HG03342 (cell line): ENCODE results near the gene KRT39.
"Not testable (repeated sequence)": the region's sequence is repeated elsewhere in the genome, so short reads cannot be mapped to it uniquely, and the experiment has no call there.

Source experiments
- ATAC-seq: cut with Tn5 transposase; IDR thresholded peaks from one replicate; pipeline ENCODE4 v1.9.1; 2021; ENCODE audit warnings: mild to moderate bottlenecking, moderate library complexity; ENCODE audit not compliant: unreplicated experiment

KRT39 gene

GRCh38 chr17:40966848-40967247 is at the start of gene KRT39:
Gene KRT39 (minus strand): TSS chr17:40966948. CDS start chr17:40966856, 92 bp downstream.
- ATAC-seq = no peak

DNA sequence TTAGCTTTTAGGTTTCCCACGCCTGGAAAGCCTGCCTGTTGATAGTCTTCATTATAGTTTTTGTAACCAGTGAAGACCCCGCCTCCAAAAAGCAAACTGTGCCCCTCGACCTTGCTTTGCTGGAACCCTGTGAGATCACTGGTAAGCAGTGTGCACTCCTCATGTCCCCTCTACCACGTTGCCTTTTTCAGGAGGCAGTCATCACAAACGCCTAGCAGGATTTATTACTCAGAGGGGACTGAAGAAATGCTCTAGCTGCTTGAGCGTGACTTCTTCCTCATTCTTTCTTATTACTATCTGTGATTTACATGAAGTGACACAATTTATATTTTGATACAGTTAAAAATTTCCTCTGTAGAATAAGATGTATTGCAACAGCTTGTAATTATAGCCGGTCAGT is 48.7 kb upstream of the KRT39 start:
- no peak for ATAC-seq

GRCh38 chr17:41013606-41014005 is 46.9 kb upstream of the KRT39 start:
- ATAC-seq = no peak

- ATAC-seq = no peak
These were observed 46.4 kb upstream of the KRT39 start for GRCh38 chr17:41013181-41013580.

DNA sequence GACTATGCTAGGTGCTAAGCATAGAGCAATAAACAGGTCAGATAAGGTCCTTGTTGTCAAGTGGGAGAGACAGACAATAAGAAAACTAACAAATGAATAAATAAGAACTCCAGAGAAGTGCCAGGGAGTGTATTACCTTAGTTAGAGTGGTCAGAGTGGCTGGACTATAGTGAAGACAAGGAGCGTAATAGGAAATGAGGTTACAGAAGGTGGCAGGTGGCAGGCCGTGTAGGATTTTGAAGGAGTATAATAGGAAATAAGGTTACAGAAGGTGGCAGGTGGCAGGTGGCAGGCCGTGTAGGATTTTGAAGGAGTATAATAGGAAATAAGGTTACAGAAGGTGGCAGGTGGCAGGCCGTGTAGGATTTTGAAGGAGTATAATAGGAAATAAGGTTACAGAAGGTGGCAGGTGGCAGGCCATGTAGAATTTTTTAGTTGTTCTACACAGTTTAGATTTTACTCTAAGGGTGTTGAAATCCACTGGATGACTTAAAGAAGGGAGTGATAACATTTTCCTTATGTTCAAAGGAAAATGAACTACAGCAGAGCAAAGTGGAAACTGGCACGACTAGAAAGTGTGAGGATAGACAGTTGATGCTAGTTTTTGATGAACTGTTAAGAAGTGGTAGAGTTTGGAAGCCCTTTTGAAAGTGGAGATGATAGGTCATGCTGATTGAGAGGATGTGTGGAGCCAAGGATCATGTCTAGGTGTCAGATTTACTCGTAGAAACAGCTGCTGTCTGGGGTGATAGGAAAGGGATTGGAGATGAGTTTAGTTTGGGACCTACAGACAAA is 45.8 kb upstream of the KRT39 start:
- no peak for ATAC-seq

GRCh38 chr17:41010441-41010840 is 43.7 kb upstream of the KRT39 start:
- ATAC-seq = no peak

GRCh38 chr17:41009936-41010335 is 43.2 kb upstream of the KRT39 start:
- ATAC-seq = no peak

DNA sequence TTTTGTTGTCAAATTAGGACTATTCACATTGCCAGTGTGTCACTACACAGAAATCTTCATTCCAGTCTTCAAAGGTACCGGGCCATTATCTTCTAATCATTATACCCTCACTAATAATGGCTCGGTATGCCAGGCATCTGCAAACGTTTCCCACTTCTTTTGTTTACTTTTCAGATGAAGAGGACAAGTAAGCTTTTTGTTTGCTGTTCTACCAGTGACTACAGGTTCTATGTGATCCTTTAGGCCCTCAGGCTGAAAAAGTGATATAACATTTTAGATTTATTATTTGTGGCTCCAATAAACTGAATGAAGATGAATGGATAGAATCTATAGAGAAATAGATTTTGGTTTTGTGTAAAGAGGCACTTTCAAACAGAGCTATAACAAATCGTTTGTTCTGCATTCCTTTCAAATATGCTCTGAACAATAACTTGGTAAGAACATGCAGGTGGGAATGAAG is 42.6 kb upstream of the KRT39 start:
- no peak for ATAC-seq

DNA sequence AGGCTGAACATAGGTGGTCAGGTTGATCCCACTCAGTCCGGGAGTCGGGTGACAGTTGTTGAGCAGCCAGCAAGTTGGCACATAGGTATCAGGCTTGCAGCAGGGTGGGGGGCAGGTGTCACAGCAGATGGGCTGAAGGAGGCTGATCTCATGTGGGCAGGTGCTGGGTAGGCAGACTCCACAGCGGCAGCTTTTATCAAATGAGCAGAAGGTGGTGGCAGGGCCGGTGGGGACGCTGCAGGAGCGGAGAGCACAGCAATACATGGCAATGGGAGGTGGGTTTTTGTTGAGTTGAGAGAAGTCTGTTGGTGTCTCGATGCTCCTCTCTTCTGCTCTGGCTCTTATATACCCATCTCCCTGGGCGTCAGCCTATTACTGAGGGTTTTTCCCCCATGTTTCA is 42.1 kb upstream of the KRT39 start, which contains the start of gene KRTAP3-1:
KRTAP3-1 (minus strand) TSS at position 318 of the 400 bp plus-strand sequence; CDS start at position 264, 54 bp downstream.
- no peak for ATAC-seq

- ATAC-seq = no peak
These were observed 37.6 kb upstream of the KRT39 start for GRCh38 chr17:41004397-41004796.

- ATAC-seq = no peak
These were observed 37.2 kb upstream of the KRT39 start for GRCh38 chr17:41003926-41004325.

DNA sequence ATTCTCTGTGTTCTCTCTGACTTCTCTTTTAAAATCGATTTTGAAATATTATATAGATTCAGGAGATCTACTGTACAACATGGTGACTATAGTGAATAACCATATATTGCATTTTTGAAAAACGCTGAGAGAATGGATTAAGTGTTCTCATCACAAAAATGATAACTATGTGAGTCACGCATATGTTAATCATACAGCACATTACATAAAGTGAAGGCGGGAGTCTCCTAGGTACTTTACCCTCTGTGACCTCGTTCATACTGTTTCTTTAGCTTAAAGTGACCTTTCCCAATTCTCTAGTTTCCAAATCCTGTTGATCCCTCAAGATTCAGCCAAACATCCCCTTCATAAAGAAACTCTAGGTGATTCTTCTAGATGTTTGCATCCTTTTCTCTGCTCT is 36.1 kb upstream of the KRT39 start:
- no peak for ATAC-seq

- no peak for ATAC-seq
These were observed 35.0 kb upstream of the KRT39 start for GRCh38 chr17:41001795-41002194.

DNA sequence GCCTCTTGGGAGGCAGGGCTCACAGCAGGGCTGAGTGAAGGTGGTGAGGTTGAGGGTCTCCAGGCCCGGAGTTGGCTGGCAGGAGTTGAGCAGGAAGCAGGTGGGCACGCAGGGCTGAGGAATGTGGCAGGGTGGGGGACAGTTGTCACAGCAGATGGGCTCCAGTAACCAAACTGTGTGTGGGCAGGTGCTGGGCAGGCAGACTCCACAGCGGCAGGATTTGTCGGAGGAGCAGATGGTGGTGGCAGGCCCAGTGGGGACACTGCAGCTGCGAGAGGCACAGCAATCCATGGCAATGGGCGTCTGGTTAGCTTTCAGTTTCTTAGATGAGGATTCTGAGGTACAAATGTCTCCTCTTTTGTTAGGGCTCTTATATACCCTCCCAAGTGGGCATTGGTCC is 32.8 kb upstream of the KRT39 start, which contains the start of gene KRTAP3-2:
KRTAP3-2 (minus strand) TSS at position 344 of the 400 bp plus-strand sequence; CDS start at position 291, 53 bp downstream.
- not testable (repeated sequence) for ATAC-seq

GRCh38 chr17:40997361-40997760 is 30.6 kb upstream of the KRT39 start:
- ATAC-seq = no peak

- no peak for ATAC-seq
These were observed 30.1 kb upstream of the KRT39 start for GRCh38 chr17:40996829-40997228.

GRCh38 chr17:40995116-40995515 is 28.4 kb upstream of the KRT39 start:
- ATAC-seq = no peak

- no peak for ATAC-seq
These were observed 27.1 kb upstream of the KRT39 start, which contains the start of gene KRTAP3-3 for GRCh38 chr17:40993839-40994238. Gene KRTAP3-3 (minus strand): TSS chr17:40994164. CDS start chr17:40994097, 67 bp downstream.

DNA sequence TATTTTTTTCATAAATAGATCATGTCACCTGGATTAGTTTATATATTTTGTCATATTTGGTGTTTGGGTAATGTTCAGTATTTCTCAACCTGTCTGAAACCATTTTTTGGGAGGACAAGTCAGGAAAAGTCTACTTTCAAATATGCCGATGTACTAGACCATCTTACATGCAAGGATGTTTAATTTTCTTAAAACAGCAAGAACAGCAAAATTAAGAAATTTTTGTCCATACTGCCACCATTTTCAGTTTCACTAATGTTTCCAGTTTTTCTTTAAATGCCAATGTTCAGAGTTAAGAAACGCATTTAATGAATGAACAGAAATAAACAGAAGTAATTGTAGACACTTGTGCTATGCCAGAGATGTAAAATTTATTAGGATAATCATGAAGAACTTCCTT is 26.3 kb upstream of the KRT39 start:
- no peak for ATAC-seq

- ATAC-seq = no peak
These were observed 25.9 kb upstream of the KRT39 start for GRCh38 chr17:40992666-40993065.

GRCh38 chr17:40986920-40987319 is 20.2 kb upstream of the KRT39 start:
- ATAC-seq = no peak

DNA sequence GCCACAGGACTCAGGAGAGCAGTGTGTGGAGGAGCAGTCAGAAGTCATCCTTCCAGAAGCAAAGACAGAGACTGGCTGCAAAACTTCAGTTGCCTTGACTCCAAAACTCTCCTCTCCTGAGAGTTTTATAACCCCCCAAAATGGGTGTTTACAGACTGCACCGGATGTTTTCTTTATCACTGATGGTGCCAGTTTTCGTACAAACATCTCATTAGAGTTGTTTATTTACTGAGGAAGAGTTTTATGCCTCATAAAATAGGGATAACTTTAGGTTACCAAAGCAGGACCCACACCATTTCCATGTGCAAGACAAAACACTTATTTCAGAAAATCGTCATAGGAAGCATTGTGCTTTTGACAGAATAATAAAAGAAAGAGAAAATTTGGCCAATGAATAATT is 17.5 kb upstream of the KRT39 start, which contains the start of gene KRT40:
KRT40 (minus strand) TSS at position 101 of the 400 bp plus-strand sequence; CDS start at position 48, 53 bp downstream.
- no peak for ATAC-seq
